LNCaP clone FGC (cell line): ENCODE data around the gene ELMO1.

Source experiments
- DNase-seq: peaks from one replicate; pipeline ENCODE4 v3.0.0-alpha.2; 2011; ENCODE audit warnings: low read depth
- H3K4me3 ChIP-seq: 2 replicates; pipeline ENCODE4 v1.5.1; 2011; ENCODE audit warnings: mild to moderate bottlenecking, low read depth, low read length, control low read depth
- CTCF ChIP-seq: IDR thresholded peaks from 2 replicates; pipeline ENCODE4 v1.5.1; 2012; ENCODE audit warnings: mild to moderate bottlenecking; ENCODE audit not compliant: control insufficient read depth, insufficient read depth; ENCODE audit errors: extremely low read depth

ELMO1 gene

GRCh38 chr7:37411444-37412034, 37.1 kb downstream of the ELMO1 start:
- TF ChIP-seq CTCF = no peak
- no peak overlapping the region for H3K4me3 ChIP-seq
- no peak for DNase-seq

- H3K4me3 ChIP-seq = no peak overlapping the region
- no peak for DNase-seq
- TF ChIP-seq CTCF = no peak
Measured at GRCh38 chr7:37410305-37411229, 38.1 kb downstream of the ELMO1 start.

GRCh38 chr7:37409461-37409860, 39.2 kb downstream of the ELMO1 start:
- TF ChIP-seq CTCF = no peak

GRCh38 chr7:37408291-37409228, 40.1 kb downstream of the ELMO1 start:
- TF ChIP-seq CTCF = no peak
- H3K4me3 ChIP-seq = no peak overlapping the region
- DNase-seq = no peak

More at GRCh38 chr7:37409461-37409860, 39.2 kb downstream of the ELMO1 start:
- H3K4me3 ChIP-seq = no peak overlapping the region
- no peak for DNase-seq

GRCh38 chr7:37405603-37406122, 43.0 kb downstream of the ELMO1 start:
- H3K4me3 ChIP-seq = no peak overlapping the region
- DNase-seq = no peak
- TF ChIP-seq CTCF = no peak

GRCh38 chr7:37405128-37405527, 43.5 kb downstream of the ELMO1 start:
- TF ChIP-seq CTCF = no peak
- H3K4me3 ChIP-seq = no peak overlapping the region
- no peak for DNase-seq
